Tibial nerve (tissue), 4 donors: ENCODE data around the gene PIK3C3. TPM values are rescaled to one million over a fixed set of nuclear protein-coding genes. Genes with fewer than 3 reads are reported as not detected.
"Not testable (repeated sequence)": the region's sequence is repeated elsewhere in the genome, so short reads cannot be mapped to it uniquely, and the experiment has no call there.

Source experiments
- DNase-seq, 2 donors: peaks; one replicate each; pipeline ENCODE4 v3.0.0-alpha.2; 2019; ENCODE audit warnings: low spot score in 2 of 2
- H3K27ac ChIP-seq, 4 donors: fragments of 200-600 bp; sonication (generic) in 3 of 4; one replicate each; pipeline ENCODE4 v1.5.1; 2017 to 2019; ENCODE audit warnings: mild to moderate bottlenecking in 1 of 4
- H3K27me3 ChIP-seq, 2 donors: fragments of 200-600 bp; sonication (generic) in 1 of 2; one replicate each; pipeline versions ENCODE4 v1.5.1 to v1.6.0; 2017 to 2019
- H3K36me3 ChIP-seq, 3 donors: fragments of 200-600 bp; sonication (generic); one replicate each; pipeline ENCODE4 v1.5.1; 2018 to 2019
- H3K4me1 ChIP-seq, 4 donors: fragments of 200-600 bp; sonication (generic) in 3 of 4; one replicate each; pipeline ENCODE4 v1.5.1; 2017 to 2019
- H3K4me3 ChIP-seq, 4 donors: fragments of 200-600 bp; sonication (generic) in 3 of 4; one replicate each; pipeline ENCODE4 v1.5.1; 2017 to 2019; ENCODE audit warnings: mild to moderate bottlenecking in 1 of 4, moderate library complexity in 1 of 4
- H3K9me3 ChIP-seq, 4 donors: fragments of 200-600 bp; sonication (generic) in 3 of 4; one replicate each; pipeline ENCODE4 v1.5.1; 2017 to 2019
- EP300 ChIP-seq, 2 donors: sonication (generic); formaldehyde crosslinking; IDR thresholded peaks; one replicate each; pipeline ENCODE4 v1.6.1; 2017; ENCODE audit warnings: antibody characterized with exemption in 2 of 2, mild to moderate bottlenecking in 1 of 2
- POLR2A ChIP-seq, 2 donors: fragments of 450-650 bp; IDR thresholded peaks; one replicate each; pipeline ENCODE4 v1.6.1; 2017; ENCODE audit warnings: antibody characterized with exemption in 2 of 2, mild to moderate bottlenecking in 2 of 2, moderate library complexity in 2 of 2
- WGBS, 2 donors: methylation state at CpG; one replicate each; pipeline ENCODE4 v1.1.5; 2018; 5-methylcytosine and 5-hydroxymethylcytosine counted together
- total RNA-seq, 4 donors: library from RNA; depleted of rRNA; stranded (reverse); fragments of >200 nt; gene quantifications; one replicate each; pipeline ENCODE4 v1.1.0, GENCODE V29; 2016
- TF ChIP-seq, protein P1 (sequence below), 5 experiments: fragments of 200-600 bp in 3 of 5; fragments of 450-650 bp in 2 of 5; sonication (generic) in 3 of 5; IDR thresholded peaks; one replicate each; pipeline ENCODE4 v1.5.1; 2016 to 2019; ENCODE audit warnings: antibody characterized with exemption in 5 of 5, mild to moderate bottlenecking in 3 of 5, moderate library complexity in 2 of 5

Gene PIK3C3
- total RNA-seq, 4 donors from 2014 or later, result 46.7 to 87.7 (median 52.5) TPM

GRCh38 chr18:42047721-42048120, 92.7 kb downstream of the PIK3C3 start:
- H3K9me3 ChIP-seq, result no peaks in the 10 kb centered on the region
- no peak overlapping the region for H3K4me3 ChIP-seq
- H3K27ac ChIP-seq, result no peak overlapping the region
- H3K36me3 ChIP-seq, result peaks cover 0 to 66% (median 0%) of the 10 kb centered on the region in 3 donors
- TF ChIP-seq POLR2A (IDR thresholded peaks at IDR 0.05) (no peak), EP300 (IDR thresholded peaks at IDR 0.05) (no peak)
- TF ChIP-seq, protein P1, sequence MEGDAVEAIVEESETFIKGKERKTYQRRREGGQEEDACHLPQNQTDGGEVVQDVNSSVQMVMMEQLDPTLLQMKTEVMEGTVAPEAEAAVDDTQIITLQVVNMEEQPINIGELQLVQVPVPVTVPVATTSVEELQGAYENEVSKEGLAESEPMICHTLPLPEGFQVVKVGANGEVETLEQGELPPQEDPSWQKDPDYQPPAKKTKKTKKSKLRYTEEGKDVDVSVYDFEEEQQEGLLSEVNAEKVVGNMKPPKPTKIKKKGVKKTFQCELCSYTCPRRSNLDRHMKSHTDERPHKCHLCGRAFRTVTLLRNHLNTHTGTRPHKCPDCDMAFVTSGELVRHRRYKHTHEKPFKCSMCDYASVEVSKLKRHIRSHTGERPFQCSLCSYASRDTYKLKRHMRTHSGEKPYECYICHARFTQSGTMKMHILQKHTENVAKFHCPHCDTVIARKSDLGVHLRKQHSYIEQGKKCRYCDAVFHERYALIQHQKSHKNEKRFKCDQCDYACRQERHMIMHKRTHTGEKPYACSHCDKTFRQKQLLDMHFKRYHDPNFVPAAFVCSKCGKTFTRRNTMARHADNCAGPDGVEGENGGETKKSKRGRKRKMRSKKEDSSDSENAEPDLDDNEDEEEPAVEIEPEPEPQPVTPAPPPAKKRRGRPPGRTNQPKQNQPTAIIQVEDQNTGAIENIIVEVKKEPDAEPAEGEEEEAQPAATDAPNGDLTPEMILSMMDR (IDR thresholded peaks at IDR 0.05), result no peak
- peaks cover 0 to 9% (median 0%) of the 10 kb centered on the region in 4 donors for H3K4me1 ChIP-seq
- no peak for DNase-seq
- H3K27me3 ChIP-seq, result no peaks in the 10 kb centered on the region

- Histone ChIP-seq H3K27ac (no peak overlapping the region), H3K4me1 (peaks cover 0 to 13% (median 0%) of the 10 kb centered on the region in 4 donors), H3K4me3 (no peak overlapping the region), H3K27me3 (no peaks in the 10 kb centered on the region), H3K9me3 (no peaks in the 10 kb centered on the region), H3K36me3 (peaks cover 0 to 61% (median 0%) of the 10 kb centered on the region in 3 donors)
- DNase-seq, result no peak
- TF ChIP-seq, protein P1 (IDR thresholded peaks at IDR 0.05), result no peak
- TF ChIP-seq POLR2A (IDR thresholded peaks at IDR 0.05), result no peak
- no peak for TF ChIP-seq EP300 (IDR thresholded peaks at IDR 0.05)
- WGBS, 2 donors, result 89 to 93% methylated on average over 2 of the region's 2 CpGs
These were observed 93.1 kb downstream of the PIK3C3 start for GRCh38 chr18:42048158-42048557.

DNA sequence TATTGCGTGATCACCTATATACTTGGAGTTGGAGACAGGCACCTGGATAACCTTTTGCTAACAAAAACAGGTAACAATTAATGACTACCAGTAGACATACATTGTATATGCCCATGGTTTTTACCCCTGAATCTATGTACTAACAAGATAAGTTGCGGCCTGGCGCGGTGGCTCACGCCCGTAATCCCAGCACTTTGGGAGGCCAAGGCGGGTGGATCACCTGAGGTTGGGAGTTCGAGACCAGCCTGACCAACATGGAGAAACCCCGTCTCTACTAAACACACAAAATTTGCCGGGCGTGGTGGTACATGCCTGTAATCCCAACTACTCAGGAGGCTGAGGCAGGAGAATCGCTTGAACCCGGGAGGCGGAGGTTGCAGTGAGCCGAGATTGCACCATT, 94.5 kb downstream of the PIK3C3 start:
- 96 to 97% methylated on average over 15 of the region's 15 CpGs for WGBS, 2 donors

DNA sequence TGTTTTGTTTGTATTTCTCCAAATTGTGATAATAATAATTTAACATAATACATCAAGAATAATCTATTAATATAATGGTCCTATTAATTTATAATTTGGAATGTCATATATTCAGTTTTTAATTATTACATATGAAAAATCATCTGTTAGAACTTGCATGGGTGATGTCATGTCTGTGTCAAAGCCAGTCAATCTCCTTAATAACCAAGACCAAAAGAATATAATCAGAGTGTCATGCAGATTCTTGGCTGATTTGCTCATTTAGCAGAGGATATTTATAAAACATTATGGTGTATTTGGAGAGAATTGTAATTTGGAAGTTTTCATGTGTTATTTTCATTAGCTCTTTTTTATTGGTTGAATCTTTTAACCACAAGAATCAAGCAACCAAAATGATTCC, 96.4 kb downstream of the PIK3C3 start:
- H3K9me3 ChIP-seq, result no peaks in the 10 kb centered on the region
- no peak for DNase-seq
- peaks cover 0 to 33% (median 0%) of the 10 kb centered on the region in 3 donors for H3K36me3 ChIP-seq
- H3K27ac ChIP-seq, result no peak overlapping the region
- H3K4me3 ChIP-seq, result no peak overlapping the region
- TF ChIP-seq POLR2A (IDR thresholded peaks at IDR 0.05), result no peak
- TF ChIP-seq, protein P1 (IDR thresholded peaks at IDR 0.05), result no peak
- TF ChIP-seq EP300 (IDR thresholded peaks at IDR 0.05), result no peak
- no peaks in the 10 kb centered on the region for H3K27me3 ChIP-seq
- H3K4me1 ChIP-seq, result peaks cover 0 to 18% (median 0%) of the 10 kb centered on the region in 4 donors

More for the DNA sequence above, 94.5 kb downstream of the PIK3C3 start:
- not testable (repeated sequence) for H3K27me3 ChIP-seq, DNase-seq, H3K27ac ChIP-seq, H3K9me3 ChIP-seq, H3K4me3 ChIP-seq
- peaks cover 0 to 47% (median 0%) of the 10 kb centered on the region in 3 donors for H3K36me3 ChIP-seq
- H3K4me1 ChIP-seq, result peaks cover 0 to 18% (median 0%) of the 10 kb centered on the region in 4 donors

GRCh38 chr18:42052122-42052708, 97.2 kb downstream of the PIK3C3 start:
- 48 to 54% methylated on average over 3 of the region's 3 CpGs for WGBS, 2 donors
- Histone ChIP-seq H3K9me3 (no peaks in the 10 kb centered on the region), H3K36me3 (peaks cover 0 to 33% (median 0%) of the 10 kb centered on the region in 3 donors), H3K27me3 (no peaks in the 10 kb centered on the region), H3K4me3 (no peak overlapping the region), H3K4me1 (peaks cover 0 to 18% (median 0%) of the 10 kb centered on the region in 4 donors), H3K27ac (no peak overlapping the region)
- TF ChIP-seq, protein P1 (IDR thresholded peaks at IDR 0.05), result peak in 3 of 5 experiments; percentile 16 to 46 (median 28)
- TF ChIP-seq POLR2A (IDR thresholded peaks at IDR 0.05), result no peak
- no peak for DNase-seq
